ENCODE data around the gene PRSS16. TPM values are rescaled to one million over a fixed set of nuclear protein-coding genes. Genes with fewer than 3 reads are reported as not detected.

The PRSS16 gene
- total and polyA plus RNA-seq, 9 of the 15 experiments (the other 6 are each of a cell fraction or from before 2014, with no cell fraction given), result 4.5 to 21.3 (median 12.1) TPM

GRCh38 chr6:27260369-27260768, 12.9 kb downstream of the PRSS16 start:
- H3K4me2 ChIP-seq (ENCODE audit: insufficient read depth, low read length), result no peak overlapping the region
- CTCF ChIA-PET (ENCODE audit: low intra/inter-chr PET ratio), result no interaction called here
- 87% methylated on average over 19 of the region's 21 CpGs for WGBS (ENCODE audit: insufficient coverage, low coverage, missing lambda C conversion rate)

More at GRCh38 chr6:27260369-27260768, 12.9 kb downstream of the PRSS16 start:
- Histone ChIP-seq H3K4me3 (no peak overlapping the region), H3K4me1 (replicated peaks in 1 of 2; ENCODE audit: control insufficient read depth in 2 of 2, insufficient read depth in 2 of 2, low read length in 2 of 2) (peaks cover 0 to 7% of the 10 kb centered on the region in 2 experiments; a peak in 1 of 5 replicates), H3K27me3 (ENCODE audit: control insufficient read depth in 2 of 2, insufficient read depth in 2 of 2, low read length in 2 of 2) (no peaks in the 10 kb centered on the region), H3K9me3 (replicated peaks; ENCODE audit: control insufficient read depth, insufficient read depth, low read depth, low read length) (0 out of 2 replicates have a peak, but pooled peaks cover 2% of the 10 kb centered on the region), H3K36me3 (ENCODE audit: control insufficient read depth, insufficient read depth, low read length) (no peaks in the 10 kb centered on the region; the same call in 2 of the 3 replicates), H3K27ac (ENCODE audit: extremely low read depth, low read depth, low read length) (no peak overlapping the region), H2AFZ (ENCODE audit: low read depth, low read length) (no peak overlapping the region), H4K20me1 (replicated peaks; ENCODE audit: control insufficient read depth, insufficient read depth, low read length) (no peaks in the 10 kb centered on the region), H3K9ac (ENCODE audit: insufficient read depth in 1 of 2, low read depth in 2 of 2, low read length in 2 of 2) (no peak overlapping the region), H3K9me1 (ENCODE audit: control insufficient read depth, insufficient read depth, low read length) (no peaks in the 10 kb centered on the region), H3K79me2 (ENCODE audit: control insufficient read depth, insufficient read depth, low read length) (no peaks in the 10 kb centered on the region)
- no peak for ATAC-seq
- POLR2A ChIA-PET, result interaction anchor here (1.4 kb wide), 2 partner anchors 9 to 13 kb away, joined by 3 to 6 read pairs; partner anchors contain the start of gene PRSS16
- DNase-seq (ENCODE audit: extremely low read depth in 1 of 4, low spot score in 3 of 4), result no peak
- in situ Hi-C loops (cut with MboI) (no loop called here), intact Hi-C loops (cut with micrococcal nuclease) (no loop called here)
- no peak for TF ChIP-seq ZBTB9 (CRISPR knock-in tag; IDR thresholded peaks at IDR 0.05)
- TF ChIP-seq MEF2D (tag; conservative IDR thresholded peaks at IDR 0.05; ENCODE audit: low read depth), result no peak
- no peak for TF ChIP-seq MLLT1 (IDR thresholded peaks at IDR 0.05)
- TF ChIP-seq SNAPC5 (CRISPR knock-in tag; IDR thresholded peaks at IDR 0.05), result no peak
- no peak for TF ChIP-seq ZFPM2 (CRISPR knock-in tag; IDR thresholded peaks at IDR 0.05)
- TF ChIP-seq MNT (conservative IDR thresholded peaks at IDR 0.05), result no peak
- TF ChIP-seq NBN (IDR thresholded peaks at IDR 0.05; ENCODE audit: low read depth), result no peak
- no peak for TF ChIP-seq PRMT5 (CRISPR knock-in tag; IDR thresholded peaks at IDR 0.05)
- TF ChIP-seq SUPT5H (IDR thresholded peaks at IDR 0.05), result no peak
- no peak for TF ChIP-seq NR2C1 (IDR thresholded peaks at IDR 0.05)
- TF ChIP-seq NR2C1 (tag; IDR thresholded peaks at IDR 0.05), result no peak
- no peak for TF ChIP-seq HMG20B (CRISPR knock-in tag; IDR thresholded peaks at IDR 0.05)
- TF ChIP-seq TOE1 (IDR thresholded peaks at IDR 0.05; ENCODE audit: borderline replicate concordance), result no peak
- TF ChIP-seq TOE1 (CRISPR knock-in tag; IDR thresholded peaks at IDR 0.05; ENCODE audit: borderline replicate concordance, low read depth), result no peak
- TF ChIP-seq FOXP4 (CRISPR knock-in tag; IDR thresholded peaks at IDR 0.05; ENCODE audit: borderline replicate concordance), result no peak
- no peak for TF ChIP-seq CHCHD3 (CRISPR knock-in tag; IDR thresholded peaks at IDR 0.05)
- TF ChIP-seq ZNF717 (CRISPR knock-in tag; IDR thresholded peaks at IDR 0.05), result no peak
- FAIRE-seq, result no peak
- no TSS peak for BruUV-seq (replicated peaks)

All from K562 (cell line).